NCI-H128 (cell line): ENCODE results near the gene SNAP25.
A peak's percentile ranks its signal among the peaks of the same experiment; 100 is the strongest.

Experiments
- DNase-seq: peaks from one replicate; lab custom pipeline; 2025; ENCODE audit not compliant: unreplicated experiment; lab: John Stamatoyannopoulos, UW

Gene SNAP25

GRCh38 chr20:10300582-10301446 lies 82.2 kb downstream of the SNAP25 start:
- DNase-seq, result no peak

DNA sequence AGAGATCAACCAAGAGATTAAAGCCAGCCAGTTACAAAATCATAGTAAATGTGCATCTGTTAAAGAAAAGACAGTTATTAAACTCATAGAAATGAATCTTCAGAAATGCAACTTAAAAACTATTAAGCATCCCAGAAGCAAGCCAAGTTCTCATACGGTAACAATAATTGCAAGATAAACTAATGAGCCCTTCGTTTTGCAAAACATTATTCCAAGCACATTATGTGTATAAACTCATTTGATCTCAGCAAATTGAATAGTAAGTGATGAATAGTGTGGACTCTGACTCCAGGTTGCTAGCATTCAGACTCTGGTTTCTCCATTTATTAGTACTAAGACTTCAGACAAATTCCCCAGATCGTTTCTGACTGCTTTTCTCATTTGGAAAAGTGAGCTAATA lies 85.2 kb downstream of the SNAP25 start:
- no peak for DNase-seq

- no peak for DNase-seq
Observed at GRCh38 chr20:10304471-10305046, 85.9 kb downstream of the SNAP25 start.

DNA sequence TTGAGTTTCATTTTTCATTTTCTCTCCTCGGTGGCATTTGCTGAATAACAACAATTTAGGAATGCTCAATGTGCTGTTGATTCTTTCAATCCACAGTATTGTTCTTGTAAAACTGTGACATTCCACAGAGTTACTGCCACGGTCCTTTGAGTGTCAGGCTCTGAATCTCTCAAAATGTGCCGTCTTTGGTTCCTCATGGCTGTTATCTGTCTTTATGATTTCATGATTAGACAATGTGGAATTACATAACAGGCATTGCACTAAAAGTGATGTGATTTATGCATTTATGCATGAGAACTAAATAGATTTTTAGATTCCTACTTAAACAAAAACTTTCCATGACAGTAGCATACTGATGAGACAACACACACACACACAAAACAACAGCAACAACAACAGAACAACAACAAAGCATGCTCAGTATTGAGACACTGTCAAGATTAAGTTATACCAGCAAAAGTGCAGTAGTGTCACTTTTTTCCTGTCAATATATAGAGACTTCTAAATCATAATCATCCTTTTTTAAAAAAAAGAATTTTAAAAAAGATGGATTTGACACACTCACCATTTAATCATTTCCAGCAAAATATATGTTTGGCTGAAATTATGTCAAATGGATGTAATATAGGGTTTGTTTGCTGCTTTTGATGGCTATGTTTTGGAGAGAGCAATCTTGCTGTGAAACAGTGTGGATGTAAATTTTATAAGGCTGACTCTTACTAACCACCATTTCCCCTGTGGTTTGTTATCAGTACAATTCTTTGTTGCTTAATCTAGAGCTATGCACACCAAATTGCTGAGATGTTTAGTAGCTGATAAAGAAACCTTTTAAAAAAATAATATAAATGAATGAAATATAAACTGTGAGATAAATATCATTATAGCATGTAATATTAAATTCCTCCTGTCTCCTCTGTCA lies 88.1 kb downstream of the SNAP25 start:
- no peak for DNase-seq

DNA sequence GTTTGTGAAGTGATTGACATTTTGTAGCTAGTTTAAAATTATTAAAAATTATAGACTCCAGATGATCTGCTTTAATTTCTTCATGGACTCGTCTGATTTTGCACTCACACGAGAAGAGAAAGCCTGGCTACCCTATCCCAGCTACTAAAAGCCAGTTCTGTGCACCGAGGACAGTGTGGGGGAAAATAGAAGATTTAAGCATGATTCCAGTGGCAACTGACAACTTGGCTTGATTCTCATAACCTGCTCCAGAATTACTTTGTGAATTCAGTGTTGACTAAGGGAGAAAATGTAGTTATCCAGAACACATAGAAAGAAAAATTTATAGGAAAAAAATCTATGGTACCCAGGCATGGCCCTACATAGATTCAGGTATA lies 88.7 kb downstream of the SNAP25 start:
- DNase-seq, result no peak

GRCh38 chr20:10308652-10309051 lies 90.0 kb downstream of the SNAP25 start:
- no peak for DNase-seq

- DNase-seq, result no peak
Observed at GRCh38 chr20:10309326-10309725, 90.7 kb downstream of the SNAP25 start.

DNA sequence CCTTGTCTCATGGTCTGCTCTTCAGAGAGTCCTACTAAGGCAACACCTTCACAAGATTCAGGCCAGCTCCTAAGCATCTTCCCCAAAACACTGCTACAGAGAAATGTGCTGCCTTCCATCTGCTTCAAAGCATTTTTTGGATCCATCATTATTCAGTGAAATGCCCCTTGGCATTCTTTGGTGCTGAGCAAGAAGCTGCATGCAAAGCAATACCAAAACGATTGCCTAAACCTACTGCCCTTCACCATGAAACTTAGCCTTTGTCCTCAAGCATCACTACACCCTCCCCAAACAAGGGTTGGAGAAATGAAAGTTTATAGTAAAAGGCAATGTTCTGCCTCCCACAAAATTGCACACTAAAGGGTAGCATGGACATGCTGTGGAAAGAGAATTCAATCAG lies 93.5 kb downstream of the SNAP25 start:
- DNase-seq, result no peak

DNA sequence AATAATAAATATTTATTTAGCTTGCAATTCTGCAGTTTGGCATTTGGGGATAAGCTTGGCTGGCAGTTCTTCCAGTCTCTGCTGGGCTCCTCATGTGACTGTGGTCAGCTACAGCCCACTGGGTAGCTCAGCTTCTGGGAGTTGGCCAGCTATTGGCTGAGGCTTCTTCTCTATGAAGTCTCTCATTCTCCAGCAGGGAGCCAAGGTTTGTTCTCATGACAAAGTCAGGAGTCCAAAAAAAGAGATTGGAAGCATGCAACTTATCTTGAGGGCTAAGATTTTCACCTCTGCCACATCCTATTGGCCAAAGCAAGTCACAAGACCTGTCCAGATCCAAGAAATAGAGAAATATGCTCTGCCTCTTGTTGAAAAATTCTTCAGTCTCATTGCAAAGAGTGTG lies 94.6 kb downstream of the SNAP25 start:
- DNase-seq, result no peak

- DNase-seq, result no peak
Observed at GRCh38 chr20:10313701-10314100, 95.1 kb downstream of the SNAP25 start.

DNA sequence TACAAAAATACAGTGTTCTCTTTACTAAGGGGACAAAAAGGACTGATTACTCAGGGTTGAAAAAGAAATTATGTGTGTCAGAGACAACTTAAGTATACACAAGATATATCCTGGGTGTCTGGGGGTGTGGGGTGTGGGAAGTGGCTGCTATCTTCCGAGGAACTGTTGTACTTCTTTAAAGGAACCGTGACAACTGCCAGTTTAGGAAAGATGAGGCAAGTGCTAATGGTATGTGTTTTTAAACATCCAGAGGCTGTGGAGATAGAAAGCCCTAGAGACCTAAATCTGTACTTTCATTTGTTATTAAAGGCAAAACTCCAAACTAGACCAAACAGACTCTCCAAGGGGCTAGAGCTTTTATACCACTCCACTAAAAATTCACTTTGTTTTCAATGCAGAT lies 95.6 kb downstream of the SNAP25 start:
- DNase-seq, result no peak

GRCh38 chr20:10315138-10315537 lies 96.5 kb downstream of the SNAP25 start:
- DNase-seq, result no peak

GRCh38 chr20:10316582-10316981 lies 98.0 kb downstream of the SNAP25 start:
- no peak for DNase-seq

DNA sequence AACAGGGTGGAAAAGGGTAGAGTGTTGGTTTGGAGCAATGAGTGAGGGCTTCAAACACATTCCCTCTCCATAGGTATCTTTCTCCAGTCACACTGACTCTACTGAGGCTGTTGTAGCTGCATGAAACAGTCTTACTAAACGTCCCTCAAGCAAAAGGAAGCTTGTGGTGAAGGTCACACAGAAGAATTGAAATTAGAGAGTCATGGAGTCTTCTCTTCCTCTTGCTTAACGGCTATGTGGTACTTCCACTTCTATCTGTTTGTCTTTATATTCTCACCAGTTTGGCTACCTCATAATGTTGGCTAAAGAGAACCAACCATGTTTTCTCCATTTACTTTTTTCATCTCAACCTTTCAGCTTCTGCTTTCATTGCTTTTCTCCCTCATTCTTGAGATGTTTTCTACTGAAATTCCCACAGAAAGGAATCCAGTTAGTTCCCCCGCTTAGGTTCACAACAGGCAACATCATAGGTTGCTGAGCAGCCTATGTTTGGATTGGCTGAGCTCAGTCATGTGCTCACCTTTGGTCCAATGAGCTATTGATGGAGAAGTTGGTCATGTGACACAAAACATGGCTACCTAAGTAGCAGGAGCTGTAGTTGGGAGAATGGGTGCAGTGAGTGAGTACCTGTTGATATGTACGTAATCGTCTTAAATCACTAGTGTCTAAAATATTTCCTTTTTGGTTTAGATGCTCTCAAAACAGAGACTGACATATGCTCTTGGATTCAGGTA lies 99.8 kb downstream of the SNAP25 start:
- no peak for DNase-seq

DNA sequence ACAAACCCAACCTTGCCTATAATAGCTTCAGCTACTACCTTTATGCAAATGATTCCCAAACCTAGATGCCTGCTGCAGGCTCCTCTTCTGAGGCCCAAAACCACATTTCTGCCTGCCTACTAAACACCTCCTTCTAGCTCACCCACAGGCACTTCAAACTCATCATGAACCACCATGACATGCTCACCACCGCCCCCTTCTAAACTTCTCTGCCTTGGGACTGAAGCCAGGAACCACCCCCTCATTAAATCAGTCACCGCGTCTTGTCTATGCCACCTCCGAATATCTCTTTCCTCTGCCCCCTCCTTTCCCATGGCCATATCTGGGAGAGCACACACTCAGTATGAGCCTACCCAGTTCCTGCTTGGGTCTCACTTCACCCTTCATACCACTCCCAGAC lies 101.2 kb downstream of the SNAP25 start:
- no peak for DNase-seq

GRCh38 chr20:10321138-10321717 lies 102.6 kb downstream of the SNAP25 start:
- no peak for DNase-seq

- peak; percentile 17 for DNase-seq
Observed at GRCh38 chr20:10322073-10323012, 103.7 kb downstream of the SNAP25 start.

DNA sequence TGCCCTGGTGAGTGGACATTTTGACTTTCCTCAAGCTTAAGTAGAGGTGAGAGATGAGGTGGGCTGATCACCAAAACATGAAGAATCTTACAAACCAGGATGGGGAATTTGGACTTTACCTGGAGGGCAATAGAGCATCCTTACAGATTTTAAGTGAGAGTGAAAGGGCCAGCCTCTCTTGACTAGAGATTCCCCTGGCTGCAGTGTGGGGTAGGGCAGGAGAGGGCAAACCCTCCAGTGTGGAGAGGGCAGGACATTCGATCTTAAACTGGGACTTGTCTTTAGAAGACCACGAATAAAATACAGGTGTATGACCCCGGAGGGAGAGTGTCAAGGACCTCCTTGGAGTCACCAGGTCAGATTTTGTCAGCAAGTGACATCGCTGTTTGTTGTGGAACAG lies 105.1 kb downstream of the SNAP25 start:
- no peak for DNase-seq

GRCh38 chr20:10324198-10324847 lies 105.7 kb downstream of the SNAP25 start:
- no peak for DNase-seq
